Testis (tissue), 2 donors: ENCODE measurements around the gene CHTF18.

Experiments
- POLR2A ChIP-seq: fragments of 450-650 bp; IDR thresholded peaks from one replicate; pipeline ENCODE4 v1.6.1; 2017; ENCODE audit warnings: antibody characterized with exemption, mild to moderate bottlenecking, moderate library complexity
- TF ChIP-seq, protein P1 (sequence below), 3 experiments: fragments of 450-650 bp in 2 of 3; fragments of 200-600 bp in 1 of 3; sonication (generic) in 1 of 3; IDR thresholded peaks; one replicate each; pipeline ENCODE4 v1.5.1; 2016 to 2019; ENCODE audit warnings: antibody characterized with exemption in 3 of 3, mild to moderate bottlenecking in 2 of 3, moderate library complexity in 1 of 3

DNA sequence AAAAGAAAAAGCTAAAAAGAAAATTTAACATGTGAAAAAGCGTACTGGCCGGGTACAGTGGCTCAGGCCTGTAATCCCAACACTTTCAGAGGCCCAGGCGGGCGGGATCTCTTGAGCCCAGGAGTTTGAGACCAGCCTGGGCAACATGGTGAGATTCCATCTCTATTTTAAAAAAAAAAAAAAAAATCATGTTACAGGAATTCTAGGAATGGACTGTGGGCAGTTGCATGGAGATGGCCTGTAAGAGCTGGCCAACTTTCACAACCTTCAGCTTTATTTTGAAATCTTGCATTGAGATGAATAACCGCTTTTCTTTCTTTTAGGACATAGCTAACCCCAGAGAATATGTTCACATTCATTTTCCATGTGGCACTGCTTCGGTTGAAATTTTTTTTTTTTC is 39.4 kb upstream of the CHTF18 start:
- TF ChIP-seq, protein P1, sequence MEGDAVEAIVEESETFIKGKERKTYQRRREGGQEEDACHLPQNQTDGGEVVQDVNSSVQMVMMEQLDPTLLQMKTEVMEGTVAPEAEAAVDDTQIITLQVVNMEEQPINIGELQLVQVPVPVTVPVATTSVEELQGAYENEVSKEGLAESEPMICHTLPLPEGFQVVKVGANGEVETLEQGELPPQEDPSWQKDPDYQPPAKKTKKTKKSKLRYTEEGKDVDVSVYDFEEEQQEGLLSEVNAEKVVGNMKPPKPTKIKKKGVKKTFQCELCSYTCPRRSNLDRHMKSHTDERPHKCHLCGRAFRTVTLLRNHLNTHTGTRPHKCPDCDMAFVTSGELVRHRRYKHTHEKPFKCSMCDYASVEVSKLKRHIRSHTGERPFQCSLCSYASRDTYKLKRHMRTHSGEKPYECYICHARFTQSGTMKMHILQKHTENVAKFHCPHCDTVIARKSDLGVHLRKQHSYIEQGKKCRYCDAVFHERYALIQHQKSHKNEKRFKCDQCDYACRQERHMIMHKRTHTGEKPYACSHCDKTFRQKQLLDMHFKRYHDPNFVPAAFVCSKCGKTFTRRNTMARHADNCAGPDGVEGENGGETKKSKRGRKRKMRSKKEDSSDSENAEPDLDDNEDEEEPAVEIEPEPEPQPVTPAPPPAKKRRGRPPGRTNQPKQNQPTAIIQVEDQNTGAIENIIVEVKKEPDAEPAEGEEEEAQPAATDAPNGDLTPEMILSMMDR (IDR thresholded peaks at IDR 0.05): no peak
- no peak for TF ChIP-seq POLR2A
